ENCODE measurements around the gene GSTM3.

GSTM3 gene

DNA sequence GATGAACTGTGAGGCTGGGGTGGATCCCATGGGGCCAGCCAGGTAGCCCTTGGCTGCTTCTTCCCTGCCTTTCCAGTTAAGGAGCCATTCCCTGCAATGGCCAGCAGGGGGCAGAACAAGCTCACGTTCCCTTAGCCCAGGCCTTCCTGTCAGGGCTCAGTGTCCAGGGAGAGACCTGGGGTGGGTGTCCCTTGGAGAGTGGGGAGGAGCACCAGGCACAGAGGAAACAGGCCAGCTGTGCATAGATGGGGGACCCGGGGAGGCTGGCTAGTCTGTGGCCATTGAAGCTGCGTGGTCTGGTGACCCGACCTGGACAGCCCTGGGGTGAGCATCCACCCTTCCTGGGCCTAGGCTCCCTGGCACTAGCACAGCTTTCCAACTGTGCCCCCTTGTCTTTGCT lies 36.1 kb upstream of the GSTM3 start (continued):
- TF ChIP-seq ZNF501 (tag by site-specific recombination; IDR thresholded peaks at IDR 0.05) (0 out of 2 replicates have a peak, but pooled peaks have one; percentile 29), KLF9 (tag by site-specific recombination; IDR thresholded peaks at IDR 0.05; ENCODE audit: low read depth) (no peak), ZNF169 (tag by site-specific recombination; IDR thresholded peaks at IDR 0.05) (no peak), ZIC2 (tag by site-specific recombination; IDR thresholded peaks at IDR 0.05) (peak; percentile 17; the same call in 1 of the 2 replicates), KLF10 (tag by site-specific recombination; IDR thresholded peaks at IDR 0.05) (no peak), ZNF146 (tag by site-specific recombination; IDR thresholded peaks at IDR 0.05) (no peak), ZNF626 (tag by site-specific recombination; IDR thresholded peaks at IDR 0.05) (no peak), ZBTB17 (tag by site-specific recombination; IDR thresholded peaks at IDR 0.05) (0 out of 2 replicates have a peak, but pooled peaks have one; percentile 42), ZNF366 (tag by site-specific recombination; conservative IDR thresholded peaks at IDR 0.05) (no peak), ZBTB7A (tag by site-specific recombination; IDR thresholded peaks at IDR 0.05; ENCODE audit: low read depth) (no peak), HOXA7 (CRISPR knock-in tag; IDR thresholded peaks at IDR 0.05; ENCODE audit: borderline replicate concordance) (no peak), ZNF658 (tag by site-specific recombination; IDR thresholded peaks at IDR 0.05) (no peak), KLF7 (tag by site-specific recombination; IDR thresholded peaks at IDR 0.05; ENCODE audit: borderline replicate concordance) (no peak), SP3 (tag by site-specific recombination; IDR thresholded peaks at IDR 0.05) (peak; percentile 30; the same call in 1 of the 2 replicates), REPIN1 (tag by site-specific recombination; IDR thresholded peaks at IDR 0.05; ENCODE audit: low read depth) (no peak), KLF16 (tag by site-specific recombination; IDR thresholded peaks at IDR 0.05) (no peak), GLIS1 (tag by site-specific recombination; IDR thresholded peaks at IDR 0.05) (peak; percentile 46; the same call in 1 of the 2 replicates), MYNN (tag by site-specific recombination; IDR thresholded peaks at IDR 0.05; ENCODE audit: borderline replicate concordance) (no peak), ZNF391 (tag by site-specific recombination; IDR thresholded peaks at IDR 0.05; ENCODE audit: borderline replicate concordance, low read depth) (no peak), ZFP37 (tag by site-specific recombination; IDR thresholded peaks at IDR 0.05) (no peak), RBAK (tag by site-specific recombination; IDR thresholded peaks at IDR 0.05) (no peak), PRDM1 (tag by site-specific recombination; IDR thresholded peaks at IDR 0.05) (no peak), ZNF426 (tag by site-specific recombination; IDR thresholded peaks at IDR 0.05) (no peak), ZNF404 (tag by site-specific recombination; IDR thresholded peaks at IDR 0.05) (no peak), ZNF341 (tag by site-specific recombination; IDR thresholded peaks at IDR 0.05; ENCODE audit: low read depth) (peak; percentile 31; the same call in 1 of the 2 replicates)
- TF ChIP-seq, protein P1, sequence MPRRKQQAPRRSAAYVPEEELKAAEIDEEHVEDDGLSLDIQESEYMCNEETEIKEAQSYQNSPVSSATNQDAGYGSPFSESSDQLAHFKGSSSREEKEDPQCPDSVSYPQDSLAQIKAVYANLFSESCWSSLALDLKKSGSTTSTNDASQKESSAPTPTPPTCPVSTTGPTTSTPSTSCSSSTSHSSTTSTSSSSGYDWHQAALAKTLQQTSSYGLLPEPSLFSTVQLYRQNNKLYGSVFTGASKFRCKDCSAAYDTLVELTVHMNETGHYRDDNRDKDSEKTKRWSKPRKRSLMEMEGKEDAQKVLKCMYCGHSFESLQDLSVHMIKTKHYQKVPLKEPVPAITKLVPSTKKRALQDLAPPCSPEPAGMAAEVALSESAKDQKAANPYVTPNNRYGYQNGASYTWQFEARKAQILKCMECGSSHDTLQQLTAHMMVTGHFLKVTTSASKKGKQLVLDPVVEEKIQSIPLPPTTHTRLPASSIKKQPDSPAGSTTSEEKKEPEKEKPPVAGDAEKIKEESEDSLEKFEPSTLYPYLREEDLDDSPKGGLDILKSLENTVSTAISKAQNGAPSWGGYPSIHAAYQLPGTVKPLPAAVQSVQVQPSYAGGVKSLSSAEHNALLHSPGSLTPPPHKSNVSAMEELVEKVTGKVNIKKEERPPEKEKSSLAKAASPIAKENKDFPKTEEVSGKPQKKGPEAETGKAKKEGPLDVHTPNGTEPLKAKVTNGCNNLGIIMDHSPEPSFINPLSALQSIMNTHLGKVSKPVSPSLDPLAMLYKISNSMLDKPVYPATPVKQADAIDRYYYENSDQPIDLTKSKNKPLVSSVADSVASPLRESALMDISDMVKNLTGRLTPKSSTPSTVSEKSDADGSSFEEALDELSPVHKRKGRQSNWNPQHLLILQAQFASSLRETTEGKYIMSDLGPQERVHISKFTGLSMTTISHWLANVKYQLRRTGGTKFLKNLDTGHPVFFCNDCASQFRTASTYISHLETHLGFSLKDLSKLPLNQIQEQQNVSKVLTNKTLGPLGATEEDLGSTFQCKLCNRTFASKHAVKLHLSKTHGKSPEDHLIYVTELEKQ (tag by site-specific recombination; IDR thresholded peaks at IDR 0.05; ENCODE audit: borderline replicate concordance) = no peak
- TF ChIP-seq, protein P2, sequence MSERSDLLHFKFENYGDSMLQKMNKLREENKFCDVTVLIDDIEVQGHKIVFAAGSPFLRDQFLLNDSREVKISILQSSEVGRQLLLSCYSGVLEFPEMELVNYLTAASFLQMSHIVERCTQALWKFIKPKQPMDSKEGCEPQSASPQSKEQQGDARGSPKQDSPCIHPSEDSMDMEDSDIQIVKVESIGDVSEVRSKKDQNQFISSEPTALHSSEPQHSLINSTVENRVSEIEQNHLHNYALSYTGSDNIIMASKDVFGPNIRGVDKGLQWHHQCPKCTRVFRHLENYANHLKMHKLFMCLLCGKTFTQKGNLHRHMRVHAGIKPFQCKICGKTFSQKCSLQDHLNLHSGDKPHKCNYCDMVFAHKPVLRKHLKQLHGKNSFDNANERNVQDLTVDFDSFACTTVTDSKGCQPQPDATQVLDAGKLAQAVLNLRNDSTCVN (tag by site-specific recombination; optimal IDR thresholded peaks at IDR 0.05) = no peak
- TF ChIP-seq, protein P3, sequence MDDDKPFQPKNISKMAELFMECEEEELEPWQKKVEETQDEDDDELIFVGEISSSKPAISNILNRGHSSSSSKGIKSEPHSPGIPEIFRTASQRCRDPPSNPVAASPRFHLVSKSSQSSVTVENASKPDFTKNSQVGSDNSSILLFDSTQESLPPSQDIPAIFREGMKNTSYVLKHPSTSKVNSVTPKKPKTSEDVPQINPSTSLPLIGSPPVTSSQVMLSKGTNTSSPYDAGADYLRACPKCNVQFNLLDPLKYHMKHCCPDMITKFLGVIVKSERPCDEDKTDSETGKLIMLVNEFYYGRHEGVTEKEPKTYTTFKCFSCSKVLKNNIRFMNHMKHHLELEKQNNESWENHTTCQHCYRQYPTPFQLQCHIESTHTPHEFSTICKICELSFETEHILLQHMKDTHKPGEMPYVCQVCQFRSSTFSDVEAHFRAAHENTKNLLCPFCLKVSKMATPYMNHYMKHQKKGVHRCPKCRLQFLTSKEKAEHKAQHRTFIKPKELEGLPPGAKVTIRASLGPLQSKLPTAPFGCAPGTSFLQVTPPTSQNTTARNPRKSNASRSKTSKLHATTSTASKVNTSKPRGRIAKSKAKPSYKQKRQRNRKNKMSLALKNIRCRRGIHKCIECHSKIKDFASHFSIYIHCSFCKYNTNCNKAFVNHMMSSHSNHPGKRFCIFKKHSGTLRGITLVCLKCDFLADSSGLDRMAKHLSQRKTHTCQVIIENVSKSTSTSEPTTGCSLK (tag by site-specific recombination; IDR thresholded peaks at IDR 0.05) = no peak
- TF ChIP-seq, protein P4, sequence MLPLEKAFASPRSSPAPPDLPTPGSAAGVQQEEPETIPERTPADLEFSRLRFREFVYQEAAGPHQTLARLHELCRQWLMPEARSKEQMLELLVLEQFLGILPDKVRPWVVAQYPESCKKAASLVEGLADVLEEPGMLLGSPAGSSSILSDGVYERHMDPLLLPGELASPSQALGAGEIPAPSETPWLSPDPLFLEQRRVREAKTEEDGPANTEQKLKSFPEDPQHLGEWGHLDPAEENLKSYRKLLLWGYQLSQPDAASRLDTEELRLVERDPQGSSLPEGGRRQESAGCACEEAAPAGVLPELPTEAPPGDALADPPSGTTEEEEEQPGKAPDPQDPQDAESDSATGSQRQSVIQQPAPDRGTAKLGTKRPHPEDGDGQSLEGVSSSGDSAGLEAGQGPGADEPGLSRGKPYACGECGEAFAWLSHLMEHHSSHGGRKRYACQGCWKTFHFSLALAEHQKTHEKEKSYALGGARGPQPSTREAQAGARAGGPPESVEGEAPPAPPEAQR (tag by site-specific recombination; IDR thresholded peaks at IDR 0.05) = no peak
- TF ChIP-seq, protein P5, sequence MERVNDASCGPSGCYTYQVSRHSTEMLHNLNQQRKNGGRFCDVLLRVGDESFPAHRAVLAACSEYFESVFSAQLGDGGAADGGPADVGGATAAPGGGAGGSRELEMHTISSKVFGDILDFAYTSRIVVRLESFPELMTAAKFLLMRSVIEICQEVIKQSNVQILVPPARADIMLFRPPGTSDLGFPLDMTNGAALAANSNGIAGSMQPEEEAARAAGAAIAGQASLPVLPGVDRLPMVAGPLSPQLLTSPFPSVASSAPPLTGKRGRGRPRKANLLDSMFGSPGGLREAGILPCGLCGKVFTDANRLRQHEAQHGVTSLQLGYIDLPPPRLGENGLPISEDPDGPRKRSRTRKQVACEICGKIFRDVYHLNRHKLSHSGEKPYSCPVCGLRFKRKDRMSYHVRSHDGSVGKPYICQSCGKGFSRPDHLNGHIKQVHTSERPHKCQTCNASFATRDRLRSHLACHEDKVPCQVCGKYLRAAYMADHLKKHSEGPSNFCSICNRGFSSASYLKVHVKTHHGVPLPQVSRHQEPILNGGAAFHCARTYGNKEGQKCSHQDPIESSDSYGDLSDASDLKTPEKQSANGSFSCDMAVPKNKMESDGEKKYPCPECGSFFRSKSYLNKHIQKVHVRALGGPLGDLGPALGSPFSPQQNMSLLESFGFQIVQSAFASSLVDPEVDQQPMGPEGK (tag by site-specific recombination; IDR thresholded peaks at IDR 0.05) = peak; percentile 37; the same call in 1 of the 2 replicates

Data from HEK293 (cell line).